Muscle layer of colon (tissue), 2 donors: Measurements from ENCODE around the gene HLA-DMA.

Experiments used
- H3K27ac ChIP-seq: one replicate; pipeline ENCODE4 v1.7.0; 2013; ENCODE audit warnings: low read depth, mild to moderate bottlenecking, low read length, moderate library complexity
- H3K27me3 ChIP-seq, 2 donors: one replicate each; pipeline ENCODE4 v1.7.0; 2013; ENCODE audit warnings: low read length in 2 of 2, mild to moderate bottlenecking in 2 of 2; ENCODE audit not compliant: insufficient read depth in 2 of 2, control insufficient read depth in 1 of 2
- H3K36me3 ChIP-seq: one replicate; pipeline ENCODE4 v1.7.0; 2013; ENCODE audit warnings: mild to moderate bottlenecking, low read length; ENCODE audit not compliant: insufficient read depth
- H3K4me1 ChIP-seq: one replicate; pipeline ENCODE4 v1.7.0; 2013; ENCODE audit warnings: mild to moderate bottlenecking, low read length; ENCODE audit not compliant: insufficient read depth
- H3K4me3 ChIP-seq, 2 donors: one replicate each; pipeline ENCODE4 v1.7.0; 2013; ENCODE audit warnings: low read length in 2 of 2, low read depth in 1 of 2, mild to moderate bottlenecking in 1 of 2, moderate library complexity in 1 of 2
- H3K9ac ChIP-seq: one replicate; pipeline ENCODE4 v1.7.0; 2013; ENCODE audit warnings: low read length
- H3K9me3 ChIP-seq: one replicate; pipeline ENCODE4 v1.7.0; 2013; ENCODE audit warnings: mild to moderate bottlenecking, low read length
- donor health status: abdominal sarcoma.
- donor health status: Adenocarcinoma of cecum.

The HLA-DMA gene

GRCh38 chr6:32967151-32968091, 14.5 kb upstream of the HLA-DMA start:
- H3K4me3 ChIP-seq = peak overlapping the region; percentile 84 to 98
- peak overlapping the region; percentile 100 for H3K27ac ChIP-seq
- H3K4me1 ChIP-seq = peaks cover 14% of the 10 kb centered on the region
- H3K9ac ChIP-seq = peak overlapping the region; percentile 91
- no peaks in the 10 kb centered on the region for H3K9me3 ChIP-seq
- no peaks in the 10 kb centered on the region for H3K36me3 ChIP-seq
- H3K27me3 ChIP-seq = no peaks in the 10 kb centered on the region

GRCh38 chr6:32964776-32965175, 11.9 kb upstream of the HLA-DMA start:
- H3K36me3 ChIP-seq = no peaks in the 10 kb centered on the region
- no peaks in the 10 kb centered on the region for H3K27me3 ChIP-seq
- no peak overlapping the region for H3K4me3 ChIP-seq
- H3K9me3 ChIP-seq = no peaks in the 10 kb centered on the region
- no peak overlapping the region for H3K9ac ChIP-seq
- peaks cover 14% of the 10 kb centered on the region for H3K4me1 ChIP-seq
- no peak overlapping the region for H3K27ac ChIP-seq

- no peaks in the 10 kb centered on the region for H3K36me3 ChIP-seq
- H3K4me3 ChIP-seq = no peak overlapping the region
- H3K27me3 ChIP-seq = no peaks in the 10 kb centered on the region
- H3K4me1 ChIP-seq = peaks cover 14% of the 10 kb centered on the region
- H3K9ac ChIP-seq = no peak overlapping the region
- no peak overlapping the region for H3K27ac ChIP-seq
- H3K9me3 ChIP-seq = no peaks in the 10 kb centered on the region
These were observed 11.0 kb upstream of the HLA-DMA start for GRCh38 chr6:32963866-32964265.

- no peaks in the 10 kb centered on the region for H3K27me3 ChIP-seq
- no peaks in the 10 kb centered on the region for H3K36me3 ChIP-seq
- H3K4me1 ChIP-seq = peaks cover 9% of the 10 kb centered on the region
- no peak overlapping the region for H3K9ac ChIP-seq
- no peaks in the 10 kb centered on the region for H3K9me3 ChIP-seq
- H3K4me3 ChIP-seq = no peak overlapping the region
- H3K27ac ChIP-seq = no peak overlapping the region
These were observed 9.4 kb upstream of the HLA-DMA start for GRCh38 chr6:32962213-32962826.

GRCh38 chr6:32960563-32960962, 7.7 kb upstream of the HLA-DMA start:
- Histone ChIP-seq H3K27me3 (no peaks in the 10 kb centered on the region), H3K9ac (no peak overlapping the region), H3K4me1 (no peaks in the 10 kb centered on the region), H3K4me3 (no peak overlapping the region), H3K36me3 (no peaks in the 10 kb centered on the region), H3K27ac (no peak overlapping the region), H3K9me3 (no peaks in the 10 kb centered on the region)

- no peaks in the 10 kb centered on the region for H3K9me3 ChIP-seq
- no peak overlapping the region for H3K4me3 ChIP-seq
- no peaks in the 10 kb centered on the region for H3K27me3 ChIP-seq
- peaks cover 12% of the 10 kb centered on the region for H3K4me1 ChIP-seq
- H3K36me3 ChIP-seq = no peaks in the 10 kb centered on the region
- no peak overlapping the region for H3K27ac ChIP-seq
- no peak overlapping the region for H3K9ac ChIP-seq
These were observed 3.3 kb upstream of the HLA-DMA start for GRCh38 chr6:32956176-32956575.

GRCh38 chr6:32954986-32955802, 2.3 kb upstream of the HLA-DMA start:
- H3K4me3 ChIP-seq = no peak overlapping the region
- H3K27ac ChIP-seq = no peak overlapping the region
- no peaks in the 10 kb centered on the region for H3K9me3 ChIP-seq
- H3K9ac ChIP-seq = no peak overlapping the region
- H3K4me1 ChIP-seq = peaks cover 12% of the 10 kb centered on the region
- no peaks in the 10 kb centered on the region for H3K36me3 ChIP-seq
- no peaks in the 10 kb centered on the region for H3K27me3 ChIP-seq

GRCh38 chr6:32954267-32954666, 1.4 kb upstream of the HLA-DMA start:
- no peaks in the 10 kb centered on the region for H3K36me3 ChIP-seq
- H3K9ac ChIP-seq = no peak overlapping the region
- H3K27me3 ChIP-seq = no peaks in the 10 kb centered on the region
- H3K27ac ChIP-seq = no peak overlapping the region
- H3K4me3 ChIP-seq = no peak overlapping the region
- no peaks in the 10 kb centered on the region for H3K9me3 ChIP-seq
- peaks cover 12% of the 10 kb centered on the region for H3K4me1 ChIP-seq

- peaks cover 12% of the 10 kb centered on the region for H3K4me1 ChIP-seq
- no peak overlapping the region for H3K9ac ChIP-seq
- H3K36me3 ChIP-seq = no peaks in the 10 kb centered on the region
- no peak overlapping the region for H3K4me3 ChIP-seq
- no peak overlapping the region for H3K27ac ChIP-seq
- no peaks in the 10 kb centered on the region for H3K9me3 ChIP-seq
- no peaks in the 10 kb centered on the region for H3K27me3 ChIP-seq
These were observed 878 bp upstream of the HLA-DMA start for GRCh38 chr6:32953775-32954174.

GRCh38 chr6:32950449-32950848, 2.4 kb downstream of the HLA-DMA start:
- Histone ChIP-seq H3K4me1 (peaks cover 12% of the 10 kb centered on the region), H3K9me3 (no peaks in the 10 kb centered on the region), H3K36me3 (no peaks in the 10 kb centered on the region), H3K27me3 (no peaks in the 10 kb centered on the region), H3K27ac (no peak overlapping the region), H3K9ac (no peak overlapping the region), H3K4me3 (no peak overlapping the region)

GRCh38 chr6:32950010-32950409, 2.9 kb downstream of the HLA-DMA start:
- peaks cover 12% of the 10 kb centered on the region for H3K4me1 ChIP-seq
- no peak overlapping the region for H3K27ac ChIP-seq
- no peaks in the 10 kb centered on the region for H3K9me3 ChIP-seq
- no peaks in the 10 kb centered on the region for H3K36me3 ChIP-seq
- no peak overlapping the region for H3K4me3 ChIP-seq
- no peaks in the 10 kb centered on the region for H3K27me3 ChIP-seq
- no peak overlapping the region for H3K9ac ChIP-seq
